Measurements from ENCODE around the gene SYTL1.

- no peak for TF ChIP-seq CTCF (IDR thresholded peaks at IDR 0.05)
- no peak for TF ChIP-seq POLR2AphosphoS5 (IDR thresholded peaks at IDR 0.05)
- no peak for TF ChIP-seq POLR2A (IDR thresholded peaks at IDR 0.05)
- TF ChIP-seq EP300 (IDR thresholded peaks at IDR 0.05): no peak
These were observed 9.8 kb downstream of the SYTL1 start for GRCh38 chr1:27351541-27352107.
